HCT116 (cell line): ENCODE data around the gene IL1RAPL1. TPM values are rescaled to one million over a fixed set of nuclear protein-coding genes. Genes with fewer than 3 reads are reported as not detected.

Experiments used
- ATAC-seq: fragments of 200-7000 bp; cut with Tn5 transposase; 2 replicates; pipeline ENCODE4 v1.9.1; 2020; ENCODE audit warnings: mild to moderate bottlenecking, moderate library complexity
- BruUV-seq: library from RNA; stranded (reverse); fragments of 400-500 nt; replicated peaks from 2 replicates; lab custom pipeline; 2021; lab: Mats Ljungman, UMichigan
- CTCF ChIA-PET: fragments of 300-600 bp; sonication (Branson Sonifier 250); formaldehyde crosslinking; loops from one replicate; lab custom pipeline; 2021; ENCODE audit warnings: antibody characterized with exemption; lab: Charles Lee
- POLR2A ChIA-PET: fragments of 300-600, 350-600 bp; sonication (Branson Sonifier 250); formaldehyde crosslinking; loops from one replicate; lab custom pipeline; 2021; ENCODE audit warnings: antibody characterized with exemption; lab: Charles Lee
- RAD21 ChIA-PET, 2 experiments: fragments of 300-600 bp; sonication (Branson Sonifier 250); formaldehyde crosslinking; loops; one replicate each; lab custom pipeline; 2023; ENCODE audit warnings: low total read pairs in 2 of 2; ENCODE audit not compliant: uncharacterized antibody in 2 of 2, unreplicated experiment in 2 of 2, low non-redundant PET in 1 of 2; lab: Charles Lee
- DNase-seq: peaks from one replicate; pipeline ENCODE4 v3.0.0-alpha.2; 2010; ENCODE audit warnings: low read depth, low spot score
- H2AFZ ChIP-seq: fragments of 200-600 bp; shearing (Covaris generic), sonication (generic); 2 replicates; pipeline ENCODE4 v1.6.1; 2017; ENCODE audit warnings: low read depth, mixed run types, mixed read lengths, antibody characterized with exemption, low read length; ENCODE audit not compliant: poor library complexity, severe bottlenecking
- H3K27ac ChIP-seq: 2 replicates; pipeline ENCODE4 v1.5.1; 2012; ENCODE audit warnings: low read depth, low read length
- H3K27me3 ChIP-seq: fragments of 200-600 bp; sonication (generic); 2 replicates; pipeline ENCODE4 v1.6.1; 2016; ENCODE audit warnings: mixed run types, low read length, mixed read lengths; ENCODE audit not compliant: insufficient read depth
- H3K36me3 ChIP-seq, 2 experiments: fragments of 200-500 bp in 1 of 2; fragments of 200-600 bp in 1 of 2; sonication (Bioruptor generic) in 1 of 2; sonication (generic) in 1 of 2; 2 replicates each; pipeline versions ENCODE4 v1.5.1 to v1.6.1; 2014 to 2016; ENCODE audit warnings: low read length in 2 of 2, inconsistent platforms in 1 of 2, mixed read lengths in 1 of 2, mixed run types in 1 of 2; ENCODE audit not compliant: insufficient read depth in 2 of 2, control insufficient read depth in 1 of 2
- H3K4me1 ChIP-seq, 2 experiments: fragments of 200-600 bp in 1 of 2; sonication (generic) in 1 of 2; 2 replicates each; pipeline versions ENCODE4 v1.5.1 to v1.6.1; 2012 to 2017; ENCODE audit warnings: low read length in 2 of 2, inconsistent platforms in 1 of 2, mild to moderate bottlenecking in 1 of 2, mixed read lengths in 1 of 2, mixed run types in 1 of 2, moderate library complexity in 1 of 2; ENCODE audit not compliant: insufficient read depth in 2 of 2, control insufficient read depth in 1 of 2
- H3K4me2 ChIP-seq: fragments of 200-600 bp; sonication (generic); 2 replicates; pipeline ENCODE4 v1.6.1; 2017; ENCODE audit warnings: mixed run types, low read length, mixed read lengths
- H3K4me3 ChIP-seq, 2 experiments: fragments of 200-600 bp in 1 of 2; sonication (generic) in 1 of 2; replicated peaks in 1 of 2; 2 replicates each; pipeline ENCODE4 v1.5.1; 2011 to 2016; ENCODE audit warnings: low read length in 2 of 2, control low read depth in 1 of 2, low read depth in 1 of 2, mild to moderate bottlenecking in 1 of 2, mixed read lengths in 1 of 2, mixed run types in 1 of 2
- H3K79me2 ChIP-seq: fragments of 200-600 bp; sonication (generic); 2 replicates; pipeline ENCODE4 v1.6.1; 2017; ENCODE audit warnings: mild to moderate bottlenecking, mixed run types, low read length, moderate library complexity, mixed read lengths; ENCODE audit not compliant: insufficient read depth
- H3K9ac ChIP-seq: fragments of 200-600 bp; sonication (generic); 2 replicates; pipeline ENCODE4 v1.6.1; 2016; ENCODE audit warnings: low read length, mixed read lengths
- H3K9me2 ChIP-seq: fragments of 200-600 bp; sonication (generic), shearing (Covaris generic); 2 replicates; pipeline ENCODE4 v1.6.1; 2017; ENCODE audit warnings: mixed run types, mild to moderate bottlenecking, moderate library complexity; ENCODE audit not compliant: insufficient read depth
- H3K9me3 ChIP-seq, 2 experiments: fragments of 200-500 bp in 1 of 2; fragments of 200-600 bp in 1 of 2; sonication (Bioruptor generic) in 1 of 2; sonication (generic) in 1 of 2; 2 replicates each; pipeline ENCODE4 v1.6.1; 2014 to 2017; ENCODE audit warnings: low read length in 2 of 2, mixed read lengths in 2 of 2, inconsistent platforms in 1 of 2, low read depth in 1 of 2, mild to moderate bottlenecking in 1 of 2, mixed run types in 1 of 2, moderate library complexity in 1 of 2; ENCODE audit not compliant: control insufficient read depth in 1 of 2, insufficient read depth in 1 of 2
- H4K20me1 ChIP-seq: fragments of 200-600 bp; sonication (generic), shearing (Covaris generic); 2 replicates; pipeline ENCODE4 v1.6.1; 2017; ENCODE audit warnings: mixed run types, mild to moderate bottlenecking, moderate library complexity; ENCODE audit not compliant: insufficient read depth
- ATF3 ChIP-seq: IDR thresholded peaks from 2 replicates; pipeline ENCODE4 v1.6.1; 2012
- CBX3 ChIP-seq: IDR thresholded peaks from 2 replicates; pipeline ENCODE4 v1.6.1; 2012; ENCODE audit warnings: low read depth
- EZH2 ChIP-seq: fragments of 200-600 bp; sonication (generic); IDR thresholded peaks from 2 replicates; pipeline ENCODE4 v1.6.1; 2017; ENCODE audit warnings: antibody characterized with exemption, mixed run types
- EZH2phosphoT487 ChIP-seq: fragments of 200-600 bp; IDR thresholded peaks from 2 replicates; pipeline ENCODE4 v1.6.1; 2018; ENCODE audit warnings: antibody characterized with exemption, borderline replicate concordance
- FOSL1 ChIP-seq: IDR thresholded peaks from 2 replicates; pipeline ENCODE4 v1.6.1; 2012; ENCODE audit warnings: low read depth
- JUND ChIP-seq: IDR thresholded peaks from 2 replicates; pipeline ENCODE4 v1.6.1; 2012
- POLR2A ChIP-seq: IDR thresholded peaks from 2 replicates; pipeline ENCODE4 v1.7.0; 2011; ENCODE audit warnings: borderline replicate concordance; ENCODE audit not compliant: insufficient read depth, insufficient read length; ENCODE audit errors: extremely low read depth
- POLR2AphosphoS5 ChIP-seq: IDR thresholded peaks from 2 replicates; pipeline ENCODE4 v1.6.1; 2011; ENCODE audit warnings: mild to moderate bottlenecking, low read depth, low read length, moderate library complexity
- REST ChIP-seq: IDR thresholded peaks from 2 replicates; pipeline ENCODE4 v1.6.1; 2012; ENCODE audit warnings: low read depth
- SIN3A ChIP-seq: IDR thresholded peaks from 2 replicates; pipeline ENCODE4 v1.6.1; 2012; ENCODE audit warnings: low read depth
- SRF ChIP-seq: IDR thresholded peaks from 2 replicates; pipeline ENCODE4 v1.6.1; 2012; ENCODE audit warnings: low read depth
- YY1 ChIP-seq: IDR thresholded peaks from 2 replicates; pipeline ENCODE4 v1.6.1; 2011; ENCODE audit warnings: low read length, low read depth, moderate library complexity, mild to moderate bottlenecking; ENCODE audit not compliant: insufficient replicate concordance; ENCODE audit errors: extremely low read depth
- ZNF274 ChIP-seq: fragments of 200-500 bp; sonication (Bioruptor generic); IDR thresholded peaks from 2 replicates; pipeline ENCODE4 v1.6.1; 2014; ENCODE audit warnings: mild to moderate bottlenecking, low read depth, low read length, inconsistent platforms
- intact Hi-C: fragments of 100-400 bp; cut with micrococcal nuclease; formaldehyde crosslinking; loops from 2 replicates; pipeline ENCODE4 v1.10.0; 2022
- total RNA-seq: library from RNA; stranded (reverse); gene quantifications from one replicate; pipeline ENCODE4 v1.2.1, GENCODE V29; 2021; ENCODE audit not compliant: unreplicated experiment
- TF ChIP-seq, protein P1 (sequence below): IDR thresholded peaks from 2 replicates; pipeline ENCODE4 v1.6.1; 2011; ENCODE audit warnings: mild to moderate bottlenecking, low read length, moderate library complexity; ENCODE audit not compliant: insufficient replicate concordance; ENCODE audit errors: extremely low read depth
- TF ChIP-seq, protein P2 (sequence below): IDR thresholded peaks from 2 replicates; pipeline ENCODE4 v1.6.1; 2012

Gene IL1RAPL1
- total RNA-seq, 1 experiment from 2014 or later: 2.8 TPM

DNA sequence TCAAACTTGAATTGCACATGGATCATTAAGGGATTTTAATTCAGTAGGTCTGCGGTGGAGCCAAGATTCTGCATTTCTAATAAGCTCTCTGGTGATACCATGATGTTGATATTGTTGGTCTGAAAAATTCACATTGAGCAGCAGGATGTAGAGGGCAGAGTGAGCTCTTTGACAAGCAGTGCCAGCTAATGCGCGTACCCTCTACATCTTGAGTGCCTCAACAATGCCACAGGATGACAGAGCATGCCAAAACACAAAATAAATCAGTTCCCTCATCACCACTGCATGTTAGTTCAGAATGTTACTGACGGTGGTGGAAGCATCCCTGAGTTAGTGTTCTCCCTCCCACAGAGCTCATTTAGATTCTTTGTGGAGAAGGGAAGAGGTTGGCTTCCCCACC is 23.5 kb downstream of the IL1RAPL1 start:
- H3K27ac ChIP-seq: no peak overlapping the region
- CTCF ChIA-PET: no interaction called here
- no peak for ATAC-seq
- H3K9me3 ChIP-seq: no peaks in the 10 kb centered on the region
- no TSS peak for BruUV-seq
- H3K9me2 ChIP-seq: no peaks in the 10 kb centered on the region
- TF ChIP-seq POLR2AphosphoS5 (no peak), POLR2A (no peak), REST (no peak), EZH2phosphoT487 (no peak), EZH2 (no peak), SRF (no peak), CBX3 (no peak), ZNF274 (no peak), FOSL1 (no peak), SIN3A (no peak), JUND (no peak), YY1 (no peak), ATF3 (no peak)
- TF ChIP-seq, protein P1, sequence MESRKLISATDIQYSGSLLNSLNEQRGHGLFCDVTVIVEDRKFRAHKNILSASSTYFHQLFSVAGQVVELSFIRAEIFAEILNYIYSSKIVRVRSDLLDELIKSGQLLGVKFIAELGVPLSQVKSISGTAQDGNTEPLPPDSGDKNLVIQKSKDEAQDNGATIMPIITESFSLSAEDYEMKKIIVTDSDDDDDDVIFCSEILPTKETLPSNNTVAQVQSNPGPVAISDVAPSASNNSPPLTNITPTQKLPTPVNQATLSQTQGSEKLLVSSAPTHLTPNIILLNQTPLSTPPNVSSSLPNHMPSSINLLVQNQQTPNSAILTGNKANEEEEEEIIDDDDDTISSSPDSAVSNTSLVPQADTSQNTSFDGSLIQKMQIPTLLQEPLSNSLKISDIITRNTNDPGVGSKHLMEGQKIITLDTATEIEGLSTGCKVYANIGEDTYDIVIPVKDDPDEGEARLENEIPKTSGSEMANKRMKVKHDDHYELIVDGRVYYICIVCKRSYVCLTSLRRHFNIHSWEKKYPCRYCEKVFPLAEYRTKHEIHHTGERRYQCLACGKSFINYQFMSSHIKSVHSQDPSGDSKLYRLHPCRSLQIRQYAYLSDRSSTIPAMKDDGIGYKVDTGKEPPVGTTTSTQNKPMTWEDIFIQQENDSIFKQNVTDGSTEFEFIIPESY: no peak
- TF ChIP-seq, protein P2, sequence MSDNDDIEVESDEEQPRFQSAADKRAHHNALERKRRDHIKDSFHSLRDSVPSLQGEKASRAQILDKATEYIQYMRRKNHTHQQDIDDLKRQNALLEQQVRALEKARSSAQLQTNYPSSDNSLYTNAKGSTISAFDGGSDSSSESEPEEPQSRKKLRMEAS: no peak
- no peak overlapping the region for H3K9ac ChIP-seq
- H3K36me3 ChIP-seq: no peaks in the 10 kb centered on the region
- RAD21 ChIA-PET: no interaction called here
- H2AFZ ChIP-seq: no peak overlapping the region
- DNase-seq: no peak
- peaks cover 6 to 10% of the 10 kb centered on the region in 2 experiments; a peak in 2 of 4 replicates for H3K4me1 ChIP-seq
- POLR2A ChIA-PET: no interaction called here
- H3K27me3 ChIP-seq: no peaks in the 10 kb centered on the region
- H3K4me2 ChIP-seq: no peak overlapping the region
- H3K79me2 ChIP-seq: no peaks in the 10 kb centered on the region; the same call in 1 of the 2 replicates
- no peak overlapping the region for H3K4me3 ChIP-seq
- H4K20me1 ChIP-seq: no peaks in the 10 kb centered on the region
- intact Hi-C loops: no loop called here
